ENCODE results near the gene ZNF462.

Gene ZNF462

GRCh38 chr9:106864373-106865143 is 1.6 kb downstream of the ZNF462 start:
- DNase-seq, result no peak

DNA sequence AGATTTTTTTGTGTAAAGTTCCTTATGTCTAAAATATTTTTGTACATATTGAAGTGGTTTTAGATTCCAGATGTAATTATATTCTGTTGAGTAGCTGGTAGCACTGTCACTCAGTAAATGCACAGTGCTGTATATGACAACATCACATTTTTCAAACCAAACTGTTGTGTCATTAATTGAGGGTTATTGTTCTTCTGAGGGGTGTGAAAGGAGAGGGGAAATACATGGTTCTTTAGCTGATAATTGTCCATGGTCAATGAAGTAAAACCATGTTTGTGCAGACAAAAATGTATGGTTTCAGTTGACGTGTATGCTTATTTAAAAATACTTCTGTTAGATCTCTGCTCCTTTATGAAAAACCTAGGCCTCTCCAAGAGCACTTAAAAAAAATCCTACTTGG is 3.3 kb downstream of the ZNF462 start:
- DNase-seq, result no peak

DNA sequence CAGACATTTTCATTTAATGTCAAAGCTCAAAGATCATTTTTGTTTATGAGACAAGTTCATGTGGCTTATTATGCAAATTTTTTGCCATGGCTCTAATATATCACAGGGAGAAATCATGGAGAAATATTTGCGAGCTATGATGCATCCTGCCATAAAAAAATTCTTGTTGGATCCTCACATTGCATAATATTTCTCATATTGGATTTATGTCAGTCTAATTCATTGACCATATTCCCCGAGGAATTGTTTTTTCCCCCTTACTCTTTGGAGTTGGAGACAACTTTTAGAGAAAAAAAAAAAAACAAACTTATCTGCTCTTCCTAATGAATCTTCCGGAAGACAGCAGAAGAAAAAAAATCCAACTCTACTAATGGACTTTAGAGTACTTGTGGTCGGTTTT is 4.3 kb downstream of the ZNF462 start:
- no peak for DNase-seq

DNA sequence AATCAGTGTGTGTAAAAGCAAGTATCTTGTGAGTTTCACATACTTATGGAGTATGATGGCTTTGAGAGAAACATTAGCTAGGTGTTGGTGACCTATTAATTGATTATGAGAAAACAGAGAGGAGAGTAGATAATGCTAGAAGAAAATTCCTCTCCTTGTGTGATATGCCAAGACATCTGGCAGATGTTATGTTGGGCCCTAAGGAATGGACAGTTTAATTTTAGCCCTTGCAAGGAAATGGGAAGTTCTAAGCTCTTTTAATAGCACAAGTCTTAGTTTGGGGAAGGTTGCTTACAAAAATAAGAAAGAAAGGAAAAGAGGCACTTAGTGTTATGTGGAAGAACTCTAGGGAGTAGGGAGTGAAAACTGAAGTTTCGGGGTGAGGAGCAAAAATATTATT is 5.1 kb downstream of the ZNF462 start:
- DNase-seq, result no peak

DNA sequence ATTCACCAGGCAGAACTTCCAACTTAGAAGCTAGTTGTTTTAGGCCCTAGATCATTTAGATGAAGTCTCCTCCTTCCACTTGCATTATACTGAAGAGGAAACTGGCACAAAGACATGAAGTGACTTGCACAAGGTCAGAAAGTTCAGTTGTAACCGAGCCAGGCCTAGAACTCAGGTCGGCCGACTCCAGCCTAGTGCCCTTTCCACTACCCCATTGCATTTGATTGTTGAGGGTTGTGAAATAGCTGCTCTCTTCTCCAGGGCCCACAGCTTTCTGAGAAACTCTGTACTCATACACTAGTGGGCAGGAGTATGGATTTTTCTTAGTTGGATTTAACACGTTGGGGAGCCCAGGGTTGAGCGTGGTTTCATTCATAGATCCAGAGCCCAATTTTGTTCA is 5.6 kb downstream of the ZNF462 start:
- DNase-seq, result no peak

DNA sequence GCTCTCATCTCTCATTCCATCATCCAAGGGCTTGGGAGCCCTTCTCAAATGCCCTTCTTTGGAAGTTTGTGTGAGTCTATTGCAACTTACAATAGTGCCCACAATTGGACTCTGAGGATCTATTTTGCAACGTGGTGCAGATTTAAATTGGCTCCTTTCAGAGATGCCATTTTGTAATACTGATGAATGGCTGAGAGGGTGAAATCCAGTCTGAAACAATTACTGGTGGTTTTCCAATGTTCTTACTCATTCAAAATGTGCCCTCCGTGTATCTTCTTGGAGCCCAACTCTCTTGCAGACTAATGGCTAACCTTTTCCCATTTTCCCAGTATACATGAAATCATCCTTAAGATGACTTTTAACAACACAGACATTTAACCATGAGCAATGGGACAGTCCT is 6.1 kb downstream of the ZNF462 start:
- DNase-seq, result no peak

DNA sequence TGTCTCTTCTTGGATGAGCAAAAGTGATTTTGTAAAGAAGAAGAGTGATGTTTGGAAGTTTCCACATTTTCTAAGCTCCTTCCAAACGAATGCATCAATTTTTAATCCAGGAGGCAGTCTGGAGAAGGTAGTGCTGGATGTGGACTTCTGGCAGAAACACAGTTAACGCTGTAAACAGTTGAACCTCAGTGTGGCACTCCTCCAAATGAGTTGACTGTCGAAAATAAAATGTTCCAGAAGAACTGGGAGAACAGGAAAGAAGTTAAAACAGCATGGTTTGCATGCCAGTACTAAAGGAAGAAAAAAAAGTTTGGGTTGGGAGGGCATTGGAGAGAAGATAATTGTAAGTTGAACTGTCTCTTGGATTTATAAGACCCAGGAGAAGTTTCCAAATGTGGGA is 6.5 kb downstream of the ZNF462 start:
- no peak for DNase-seq

- no peak for DNase-seq
These were observed 9.7 kb downstream of the ZNF462 start for GRCh38 chr9:106872641-106873040.

- no peak for DNase-seq
These were observed 11.1 kb downstream of the ZNF462 start for GRCh38 chr9:106874031-106874430.

GRCh38 chr9:106874652-106875051 is 11.7 kb downstream of the ZNF462 start:
- DNase-seq, result no peak

DNA sequence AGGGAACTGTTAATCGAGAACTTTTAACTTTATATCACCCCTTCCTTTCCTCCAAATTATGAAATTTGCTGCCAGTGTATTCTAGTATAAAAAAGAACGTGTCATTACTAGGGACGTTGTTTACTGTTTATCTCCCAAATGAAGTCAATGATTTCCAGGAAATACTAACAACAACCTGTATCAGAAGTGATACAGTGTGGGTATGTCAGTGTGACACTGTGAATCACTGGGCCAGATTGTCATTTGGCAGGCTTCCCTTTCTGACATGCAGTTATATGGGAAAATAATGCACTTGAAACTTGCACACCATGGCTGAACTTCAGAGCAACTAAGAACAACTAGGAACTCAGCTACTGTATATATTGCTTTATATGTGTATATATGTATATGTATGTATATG is 12.6 kb downstream of the ZNF462 start:
- no peak for DNase-seq

DNA sequence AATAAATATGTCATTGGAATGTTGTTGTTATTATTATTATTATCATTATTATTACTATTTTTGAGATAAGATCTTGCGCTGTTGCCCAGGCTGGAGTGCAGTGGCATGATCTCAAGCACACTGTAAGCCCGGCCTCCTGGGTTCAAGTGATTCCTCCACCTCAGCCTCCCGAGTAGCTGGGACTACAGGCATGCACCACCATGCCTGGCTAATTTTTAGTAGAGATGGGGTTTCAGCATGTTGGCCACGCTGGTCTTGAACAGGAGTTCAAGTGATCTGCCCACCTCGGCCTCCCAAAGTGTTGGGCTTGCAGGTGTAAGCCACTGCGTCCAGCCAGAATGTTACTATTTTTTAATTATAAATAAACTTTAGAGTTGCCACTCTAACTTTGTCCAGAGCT is 14.4 kb downstream of the ZNF462 start:
- no peak for DNase-seq

DNA sequence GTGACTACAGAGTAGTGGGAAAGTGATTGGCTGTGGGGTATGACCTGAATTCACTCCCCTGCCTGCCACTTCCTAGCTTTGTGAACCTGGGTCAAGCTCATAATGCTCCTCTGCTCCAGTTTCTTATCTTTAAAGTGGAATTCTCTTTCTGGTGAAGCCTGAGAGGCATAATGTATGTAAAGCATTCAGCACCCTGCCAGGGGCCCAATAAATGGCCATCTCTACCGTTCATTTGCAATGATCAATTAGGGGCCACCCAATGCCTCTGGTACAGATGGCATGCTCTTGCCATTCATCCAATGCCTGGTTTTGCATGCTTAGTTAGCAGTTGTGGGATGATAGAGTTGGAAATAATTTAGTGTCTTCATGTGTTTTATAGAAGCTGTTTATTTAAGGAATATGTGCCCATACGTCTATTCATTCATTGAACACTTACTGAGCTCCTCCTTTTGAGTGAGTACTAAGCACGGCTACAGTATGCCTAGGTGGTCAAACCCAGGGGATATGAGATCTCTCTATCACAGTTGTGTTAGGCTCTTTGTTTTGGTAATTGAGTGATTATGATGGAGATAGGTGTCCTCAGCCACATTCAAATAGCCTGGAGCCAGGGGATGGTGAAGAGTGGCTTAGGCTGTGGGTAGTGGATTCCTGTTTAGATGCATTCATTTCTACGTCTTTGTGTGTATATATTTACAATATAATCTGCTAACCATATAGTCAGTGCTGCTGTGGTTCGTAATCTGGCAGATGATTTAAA is 15.3 kb downstream of the ZNF462 start:
- DNase-seq, result no peak

DNA sequence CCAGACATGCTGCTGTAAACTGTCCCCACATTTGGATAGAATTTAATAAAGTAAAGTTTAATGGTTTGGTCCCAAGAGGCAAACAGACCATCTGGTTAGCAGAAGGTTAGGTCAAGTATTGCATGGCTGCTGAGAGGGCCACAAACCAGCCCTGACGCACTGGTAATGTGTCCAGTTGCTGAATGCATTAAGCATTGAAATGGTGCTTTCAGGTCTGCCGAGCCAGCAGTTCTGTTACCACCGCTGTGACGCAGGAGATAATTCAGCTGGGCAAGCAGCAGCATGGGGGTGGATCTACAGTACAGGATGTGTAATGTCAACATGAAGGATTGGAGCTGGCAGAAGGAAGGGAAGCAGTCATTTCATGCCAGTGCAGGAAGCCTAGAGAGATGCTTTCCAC is 16.0 kb downstream of the ZNF462 start:
- DNase-seq, result no peak

- DNase-seq, result no peak
These were observed 16.5 kb downstream of the ZNF462 start for GRCh38 chr9:106879439-106879882.

DNA sequence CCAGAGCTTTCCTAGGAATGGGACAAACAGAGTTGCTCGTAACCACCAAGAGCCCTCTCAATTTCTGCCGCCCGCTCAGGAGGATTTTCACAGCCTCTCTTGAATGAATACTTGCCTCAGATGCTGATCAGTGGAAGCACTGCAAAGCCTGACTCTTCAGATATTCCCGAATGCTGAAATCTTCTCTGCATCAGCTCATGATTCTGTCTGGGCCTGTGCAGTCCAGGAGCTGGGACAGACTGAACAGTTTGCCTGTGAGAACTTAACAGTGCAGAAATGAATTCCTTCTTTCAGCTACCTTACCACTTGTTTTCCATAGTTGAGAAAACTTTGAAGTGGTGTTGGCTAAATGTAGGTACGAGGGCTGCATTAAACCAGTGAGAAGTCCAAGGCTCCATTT is 17.1 kb downstream of the ZNF462 start:
- DNase-seq, result no peak

DNA sequence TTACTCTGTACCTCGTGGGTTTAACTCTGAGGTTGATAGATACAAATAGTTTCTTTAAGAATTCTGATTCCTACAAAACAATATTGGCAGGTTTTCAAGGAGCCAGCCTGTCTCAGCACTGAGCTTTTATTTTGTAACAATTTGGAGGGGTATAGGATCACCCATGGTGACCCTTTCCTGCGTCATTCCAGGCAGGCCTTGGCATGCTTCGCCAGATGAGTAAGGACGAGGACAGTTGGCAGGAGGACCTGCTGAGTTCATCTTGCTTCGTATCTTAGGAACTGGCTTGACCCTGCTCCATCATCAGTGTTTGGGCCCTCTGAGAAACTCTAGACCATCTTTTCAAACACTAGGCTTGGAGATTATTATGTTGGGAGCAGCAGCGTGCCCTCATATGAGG is 17.9 kb downstream of the ZNF462 start:
- DNase-seq, result no peak

DNA sequence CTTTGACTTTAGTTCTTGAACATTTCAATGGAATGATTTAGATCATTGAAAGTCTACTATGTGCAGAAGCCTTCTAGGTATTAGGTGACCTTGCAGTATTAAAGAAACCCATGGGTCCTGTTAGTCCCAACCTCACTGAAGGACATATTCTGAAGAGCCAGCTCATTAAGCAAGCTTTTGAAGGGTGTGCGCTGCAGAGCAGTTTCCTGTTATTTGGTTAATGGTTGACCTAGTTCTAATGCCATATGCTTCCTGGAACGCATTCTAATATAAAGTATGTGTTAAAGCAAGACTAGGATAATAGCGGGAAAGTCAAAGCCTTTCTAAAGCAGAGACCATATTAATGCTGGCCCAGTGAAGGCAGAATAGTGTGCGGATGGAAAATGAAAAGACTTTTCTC is 20.1 kb downstream of the ZNF462 start:
- DNase-seq, result no peak

DNA sequence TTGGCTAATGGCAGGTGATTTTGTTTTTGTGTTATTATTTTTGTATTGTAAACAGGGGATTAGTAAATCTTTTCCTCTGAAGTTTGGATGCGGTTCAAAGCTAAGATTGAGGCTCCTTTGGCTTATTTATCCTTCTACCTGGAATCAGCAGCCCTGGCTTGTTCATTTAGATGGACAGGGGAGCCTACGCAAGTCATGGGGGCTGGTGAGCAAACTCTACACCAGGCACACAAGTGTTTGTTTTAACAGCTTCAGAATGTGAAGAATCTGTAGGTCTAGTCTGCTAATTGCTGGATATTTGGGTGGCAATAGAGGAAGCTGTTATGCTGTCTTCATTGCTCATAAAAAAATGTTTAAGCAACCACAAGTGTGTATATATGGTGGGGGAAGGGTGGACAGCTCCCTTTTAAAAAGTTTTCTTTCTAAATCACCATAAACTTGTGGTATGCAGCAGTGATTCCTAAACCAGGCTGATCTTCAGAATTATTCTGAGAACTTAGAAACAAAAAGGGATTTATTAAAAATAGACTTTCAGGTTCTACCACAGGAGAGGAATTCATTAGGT is 20.7 kb downstream of the ZNF462 start:
- DNase-seq, result no peak

GRCh38 chr9:106885451-106885850 is 22.5 kb downstream of the ZNF462 start:
- DNase-seq, result no peak

DNA sequence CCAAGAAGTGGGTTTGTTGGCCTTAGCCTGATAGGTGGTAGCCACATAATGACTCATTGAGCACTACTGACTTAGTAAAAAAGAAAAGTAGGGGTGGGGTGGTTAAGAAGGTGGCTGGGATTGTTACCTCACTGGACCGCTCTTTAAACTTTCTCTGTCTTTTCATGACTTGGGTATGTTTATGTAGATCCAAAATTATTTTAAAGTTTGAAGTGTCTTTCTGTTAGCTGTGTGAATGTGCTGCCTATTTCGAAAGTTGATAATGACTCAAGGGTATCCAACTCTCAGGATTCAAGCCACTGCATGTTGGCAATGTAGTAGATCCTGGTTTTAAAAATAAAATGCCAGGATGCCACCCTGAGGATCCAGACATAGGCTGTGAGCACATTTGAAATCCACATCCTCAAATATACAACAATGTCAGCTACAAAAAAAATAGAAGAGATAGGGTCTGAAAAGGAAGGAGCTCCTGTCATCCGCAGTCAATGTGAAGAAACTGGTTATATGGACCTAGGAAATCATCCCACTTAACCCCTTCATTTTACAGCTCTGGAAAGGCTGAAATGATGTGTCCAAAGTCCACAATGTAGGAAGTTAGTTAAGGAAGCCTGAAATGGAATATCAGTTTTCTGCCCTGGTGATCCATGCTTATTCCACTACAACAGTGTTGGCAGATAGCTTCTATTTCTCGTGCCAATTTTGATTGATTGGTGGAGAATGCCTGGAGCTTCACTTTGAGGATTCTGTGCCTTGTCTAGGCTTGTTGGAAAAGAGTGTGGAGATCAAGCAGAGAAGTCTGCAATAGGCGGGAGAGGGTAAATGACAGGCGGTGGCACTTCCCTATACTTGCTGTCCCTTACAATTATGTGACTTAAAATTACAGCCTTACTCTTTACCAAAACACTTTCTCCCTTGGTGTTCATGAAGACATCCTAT is 23.4 kb downstream of the ZNF462 start:
- no peak for DNase-seq

DNA sequence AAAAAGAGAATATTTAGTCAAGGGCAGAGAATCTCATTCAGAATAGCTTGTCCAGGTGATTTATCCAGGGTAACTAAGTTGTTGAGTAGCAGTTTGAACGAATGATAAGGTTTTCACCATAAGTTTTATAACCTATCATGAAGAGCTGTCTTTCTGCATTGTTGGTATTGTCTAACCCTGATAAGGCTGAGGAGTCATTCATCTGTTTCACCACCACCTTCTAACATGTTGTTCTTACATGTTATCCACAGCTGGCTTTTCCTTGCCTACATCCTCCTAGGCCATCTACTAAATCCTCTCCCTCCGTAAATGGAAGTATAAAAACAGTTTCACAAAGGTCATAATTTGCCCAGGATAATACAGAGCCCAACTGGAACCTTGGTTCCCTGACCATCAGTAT is 24.1 kb downstream of the ZNF462 start:
- no peak for DNase-seq

- DNase-seq, result no peak
These were observed 26.2 kb downstream of the ZNF462 start for GRCh38 chr9:106889061-106889590.

Data from NK-92 treated with Interleukin-12 subunit alpha and Interleukin-12 subunit beta, amount 100 ng/mL, for 24 hours (cell line).